OCI-LY1 (cell line): Measurements from ENCODE around the gene DAP.
A peak's percentile ranks its signal among the peaks of the same experiment; 100 is the strongest.

ENCODE experiments used
- H2AFZ ChIP-seq: fragments of 200-600 bp; sonication (generic), shearing (Covaris generic); 2 replicates; pipeline ENCODE4 v1.6.0; 2014; ENCODE audit warnings: antibody characterized with exemption, mild to moderate bottlenecking, low read length
- H3F3A ChIP-seq: fragments of 200-600 bp; sonication (generic), shearing (Covaris generic); 2 replicates; pipeline ENCODE4 v1.6.0; 2014; ENCODE audit warnings: mild to moderate bottlenecking, antibody characterized with exemption, low read length, moderate library complexity; ENCODE audit not compliant: insufficient read depth
- H3K27ac ChIP-seq: fragments of 200-600 bp; sonication (generic); 2 replicates; pipeline ENCODE4 v1.5.1; 2014; ENCODE audit warnings: low read length, mixed run types, mild to moderate bottlenecking, low read depth; ENCODE audit not compliant: poor library complexity, severe bottlenecking
- H3K27me3 ChIP-seq: fragments of 200-600 bp; sonication (generic); 2 replicates; pipeline ENCODE4 v1.6.0; 2014; ENCODE audit warnings: antibody characterized with exemption, mild to moderate bottlenecking, low read length, moderate library complexity; ENCODE audit not compliant: insufficient read depth
- H3K36me3 ChIP-seq: fragments of 200-600 bp; sonication (generic); 2 replicates; pipeline ENCODE4 v1.6.1; 2014; ENCODE audit warnings: mild to moderate bottlenecking, antibody characterized with exemption, low read length, moderate library complexity, mixed read lengths; ENCODE audit not compliant: insufficient read depth
- H3K4me1 ChIP-seq: fragments of 200-600 bp; sonication (generic); 2 replicates; pipeline ENCODE4 v1.5.1; 2014; ENCODE audit warnings: mild to moderate bottlenecking, low read length, moderate library complexity; ENCODE audit not compliant: insufficient read depth, severe bottlenecking
- H3K4me2 ChIP-seq: fragments of 200-600 bp; sonication (generic), shearing (Covaris generic); 2 replicates; pipeline ENCODE4 v1.6.1; 2014; ENCODE audit warnings: low read length
- H3K4me3 ChIP-seq: fragments of 200-600 bp; sonication (generic); 2 replicates; pipeline ENCODE4 v1.5.1; 2014; ENCODE audit warnings: low read length, low read depth, mild to moderate bottlenecking, mixed read lengths; ENCODE audit not compliant: poor library complexity, severe bottlenecking
- H3K79me2 ChIP-seq: fragments of 200-600 bp; shearing (Covaris generic); 2 replicates; pipeline ENCODE4 v1.6.1; 2016; ENCODE audit warnings: mixed run types, low read length, mixed read lengths; ENCODE audit not compliant: insufficient read depth
- H3K9ac ChIP-seq: fragments of 200-600 bp; sonication (generic), shearing (Covaris generic); 2 replicates; pipeline ENCODE4 v1.6.1; 2014; ENCODE audit warnings: mild to moderate bottlenecking, low read length, mixed read lengths
- H3K9me2 ChIP-seq: fragments of 200-600 bp; sonication (generic), shearing (Covaris generic); 2 replicates; pipeline ENCODE4 v1.6.1; 2014; ENCODE audit warnings: low read depth, mild to moderate bottlenecking, low read length, mixed read lengths
- H3K9me3 ChIP-seq: fragments of 200-600 bp; shearing (Covaris generic); 2 replicates; pipeline ENCODE4 v1.6.1; 2014; ENCODE audit warnings: low read length, mixed read lengths
- H4K20me1 ChIP-seq: fragments of 200-600 bp; sonication (generic), shearing (Covaris generic); 2 replicates; pipeline ENCODE4 v1.6.0; 2016; ENCODE audit warnings: mild to moderate bottlenecking, low read length; ENCODE audit not compliant: insufficient read depth
- EZH2 ChIP-seq: fragments of 200-600 bp; sonication (generic), shearing (Covaris generic); IDR thresholded peaks from 2 replicates; pipeline ENCODE4 v1.8.0; 2017; ENCODE audit warnings: borderline replicate concordance, mixed run types, mild to moderate bottlenecking, antibody characterized with exemption, low read length, moderate library complexity, mixed read lengths
- TF ChIP-seq, protein P1 (sequence below): fragments of 200-600 bp; sonication (generic), shearing (Covaris generic); IDR thresholded peaks from 2 replicates; pipeline ENCODE4 v1.5.1; 2017; ENCODE audit warnings: mild to moderate bottlenecking, antibody characterized with exemption, low read length, moderate library complexity, mixed read lengths

Gene DAP

GRCh38 chr5:10707198-10708142 lies 53.6 kb downstream of the DAP start:
- no peaks in the 10 kb centered on the region for H3K9me3 ChIP-seq
- TF ChIP-seq, protein P1, sequence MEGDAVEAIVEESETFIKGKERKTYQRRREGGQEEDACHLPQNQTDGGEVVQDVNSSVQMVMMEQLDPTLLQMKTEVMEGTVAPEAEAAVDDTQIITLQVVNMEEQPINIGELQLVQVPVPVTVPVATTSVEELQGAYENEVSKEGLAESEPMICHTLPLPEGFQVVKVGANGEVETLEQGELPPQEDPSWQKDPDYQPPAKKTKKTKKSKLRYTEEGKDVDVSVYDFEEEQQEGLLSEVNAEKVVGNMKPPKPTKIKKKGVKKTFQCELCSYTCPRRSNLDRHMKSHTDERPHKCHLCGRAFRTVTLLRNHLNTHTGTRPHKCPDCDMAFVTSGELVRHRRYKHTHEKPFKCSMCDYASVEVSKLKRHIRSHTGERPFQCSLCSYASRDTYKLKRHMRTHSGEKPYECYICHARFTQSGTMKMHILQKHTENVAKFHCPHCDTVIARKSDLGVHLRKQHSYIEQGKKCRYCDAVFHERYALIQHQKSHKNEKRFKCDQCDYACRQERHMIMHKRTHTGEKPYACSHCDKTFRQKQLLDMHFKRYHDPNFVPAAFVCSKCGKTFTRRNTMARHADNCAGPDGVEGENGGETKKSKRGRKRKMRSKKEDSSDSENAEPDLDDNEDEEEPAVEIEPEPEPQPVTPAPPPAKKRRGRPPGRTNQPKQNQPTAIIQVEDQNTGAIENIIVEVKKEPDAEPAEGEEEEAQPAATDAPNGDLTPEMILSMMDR: no peak
- no peak for TF ChIP-seq EZH2
- H3K36me3 ChIP-seq: peaks cover 5% of the 10 kb centered on the region
- H3K9me2 ChIP-seq: no peaks in the 10 kb centered on the region
- no peaks in the 10 kb centered on the region for H3K27me3 ChIP-seq
- H3K4me3 ChIP-seq: no peak overlapping the region
- no peaks in the 10 kb centered on the region for H3F3A ChIP-seq
- no peak overlapping the region for H3K9ac ChIP-seq
- H2AFZ ChIP-seq: no peak overlapping the region
- no peaks in the 10 kb centered on the region; the same call in 1 of the 2 replicates for H4K20me1 ChIP-seq
- H3K27ac ChIP-seq: no peak overlapping the region
- peaks cover 45% of the 10 kb centered on the region for H3K4me1 ChIP-seq
- no peaks in the 10 kb centered on the region for H3K79me2 ChIP-seq
- no peak overlapping the region for H3K4me2 ChIP-seq

DNA sequence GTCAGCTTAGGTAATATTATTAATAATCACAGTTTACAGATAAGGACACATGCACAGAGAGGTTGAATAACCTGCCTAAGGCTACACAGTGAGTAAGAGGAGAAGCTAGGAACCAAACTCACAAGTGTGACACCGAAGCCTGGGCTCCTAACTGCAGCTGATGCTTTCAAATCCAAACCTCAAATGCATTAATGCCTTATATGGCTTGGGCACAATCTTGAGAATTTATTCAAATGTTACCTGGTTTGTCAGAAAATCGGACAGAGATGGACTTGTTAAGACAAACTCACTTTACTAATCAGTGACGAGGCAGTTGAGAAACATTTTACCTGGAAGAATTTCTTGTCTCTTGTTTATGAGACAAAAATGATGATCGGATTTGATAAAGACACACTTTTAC lies 54.7 kb downstream of the DAP start:
- peaks cover 11% of the 10 kb centered on the region for H3K36me3 ChIP-seq
- no peaks in the 10 kb centered on the region for H3K9me3 ChIP-seq
- no peak overlapping the region for H3K27ac ChIP-seq
- peaks cover 57% of the 10 kb centered on the region for H3K4me1 ChIP-seq
- no peaks in the 10 kb centered on the region for H3K27me3 ChIP-seq
- H3K9ac ChIP-seq: no peak overlapping the region
- no peaks in the 10 kb centered on the region; the same call in 1 of the 2 replicates for H4K20me1 ChIP-seq
- H3K9me2 ChIP-seq: no peaks in the 10 kb centered on the region
- no peak for TF ChIP-seq EZH2
- TF ChIP-seq, protein P1: no peak
- no peak overlapping the region for H3K4me3 ChIP-seq
- H2AFZ ChIP-seq: no peak overlapping the region
- H3F3A ChIP-seq: no peaks in the 10 kb centered on the region
- no peak overlapping the region for H3K4me2 ChIP-seq
- H3K79me2 ChIP-seq: no peaks in the 10 kb centered on the region

- Histone ChIP-seq H3K4me3 (no peak overlapping the region), H3K9me2 (no peaks in the 10 kb centered on the region), H3K4me2 (no peak overlapping the region), H2AFZ (no peak overlapping the region), H3K9ac (no peak overlapping the region), H3K27me3 (no peaks in the 10 kb centered on the region), H3K27ac (peak overlapping the region; percentile 39), H4K20me1 (no peaks in the 10 kb centered on the region; the same call in 1 of the 2 replicates), H3K79me2 (no peaks in the 10 kb centered on the region), H3F3A (no peaks in the 10 kb centered on the region), H3K36me3 (peaks cover 11% of the 10 kb centered on the region), H3K4me1 (peaks cover 62% of the 10 kb centered on the region), H3K9me3 (no peaks in the 10 kb centered on the region)
- TF ChIP-seq, protein P1: no peak
- no peak for TF ChIP-seq EZH2
Measured at GRCh38 chr5:10705747-10706146, 55.3 kb downstream of the DAP start.
